ENCODE results near the gene UBE2G2.

Gene UBE2G2

DNA sequence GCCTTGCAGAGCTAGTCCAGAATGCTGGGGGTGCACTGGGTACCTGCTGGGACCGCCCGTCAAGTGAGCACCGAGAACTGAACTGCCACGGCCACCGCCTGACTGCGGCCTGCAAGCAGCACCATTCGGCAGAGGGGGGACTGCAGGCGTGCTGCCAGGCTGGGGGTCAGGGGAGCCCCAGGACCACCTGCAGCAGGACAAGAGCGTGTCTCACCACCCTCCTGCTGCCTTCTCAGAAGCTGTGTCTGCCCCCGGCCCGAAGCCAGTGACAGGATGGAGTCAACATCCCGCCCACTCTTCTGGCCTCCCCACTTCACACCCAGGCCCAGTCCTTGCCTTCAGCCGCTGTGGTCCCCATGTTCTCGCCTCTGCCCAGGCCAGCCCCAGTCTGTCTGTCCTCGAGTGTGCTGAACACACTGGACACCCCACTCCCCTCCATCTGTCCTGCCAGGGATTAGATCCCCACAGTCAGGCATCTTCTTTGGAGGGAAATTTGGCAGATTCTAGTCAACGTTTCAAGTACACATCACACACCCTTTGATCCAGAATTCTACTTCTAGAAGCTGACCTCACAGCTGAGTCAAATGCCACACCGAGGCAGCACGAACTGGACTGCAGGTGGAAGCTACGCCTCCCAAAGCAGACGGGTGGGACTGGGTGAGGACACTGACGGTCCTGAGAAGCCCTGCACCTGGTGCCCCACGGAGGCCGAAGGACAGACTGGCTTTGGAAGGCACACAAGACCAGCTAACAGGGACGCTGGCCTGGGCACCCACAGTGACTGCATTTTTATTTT, 45.8 kb upstream of the UBE2G2 start:
- no peak overlapping the region for H3K4me3 ChIP-seq (ENCODE audit: control insufficient read depth, low read depth, low read length)
- no peak for DNase-seq (ENCODE audit: low read depth)
- TF ChIP-seq, protein P1, sequence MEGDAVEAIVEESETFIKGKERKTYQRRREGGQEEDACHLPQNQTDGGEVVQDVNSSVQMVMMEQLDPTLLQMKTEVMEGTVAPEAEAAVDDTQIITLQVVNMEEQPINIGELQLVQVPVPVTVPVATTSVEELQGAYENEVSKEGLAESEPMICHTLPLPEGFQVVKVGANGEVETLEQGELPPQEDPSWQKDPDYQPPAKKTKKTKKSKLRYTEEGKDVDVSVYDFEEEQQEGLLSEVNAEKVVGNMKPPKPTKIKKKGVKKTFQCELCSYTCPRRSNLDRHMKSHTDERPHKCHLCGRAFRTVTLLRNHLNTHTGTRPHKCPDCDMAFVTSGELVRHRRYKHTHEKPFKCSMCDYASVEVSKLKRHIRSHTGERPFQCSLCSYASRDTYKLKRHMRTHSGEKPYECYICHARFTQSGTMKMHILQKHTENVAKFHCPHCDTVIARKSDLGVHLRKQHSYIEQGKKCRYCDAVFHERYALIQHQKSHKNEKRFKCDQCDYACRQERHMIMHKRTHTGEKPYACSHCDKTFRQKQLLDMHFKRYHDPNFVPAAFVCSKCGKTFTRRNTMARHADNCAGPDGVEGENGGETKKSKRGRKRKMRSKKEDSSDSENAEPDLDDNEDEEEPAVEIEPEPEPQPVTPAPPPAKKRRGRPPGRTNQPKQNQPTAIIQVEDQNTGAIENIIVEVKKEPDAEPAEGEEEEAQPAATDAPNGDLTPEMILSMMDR (IDR thresholded peaks at IDR 0.05; ENCODE audit: control insufficient read depth, insufficient read depth, low read depth, low read length, missing control alignments), result no peak

DNA sequence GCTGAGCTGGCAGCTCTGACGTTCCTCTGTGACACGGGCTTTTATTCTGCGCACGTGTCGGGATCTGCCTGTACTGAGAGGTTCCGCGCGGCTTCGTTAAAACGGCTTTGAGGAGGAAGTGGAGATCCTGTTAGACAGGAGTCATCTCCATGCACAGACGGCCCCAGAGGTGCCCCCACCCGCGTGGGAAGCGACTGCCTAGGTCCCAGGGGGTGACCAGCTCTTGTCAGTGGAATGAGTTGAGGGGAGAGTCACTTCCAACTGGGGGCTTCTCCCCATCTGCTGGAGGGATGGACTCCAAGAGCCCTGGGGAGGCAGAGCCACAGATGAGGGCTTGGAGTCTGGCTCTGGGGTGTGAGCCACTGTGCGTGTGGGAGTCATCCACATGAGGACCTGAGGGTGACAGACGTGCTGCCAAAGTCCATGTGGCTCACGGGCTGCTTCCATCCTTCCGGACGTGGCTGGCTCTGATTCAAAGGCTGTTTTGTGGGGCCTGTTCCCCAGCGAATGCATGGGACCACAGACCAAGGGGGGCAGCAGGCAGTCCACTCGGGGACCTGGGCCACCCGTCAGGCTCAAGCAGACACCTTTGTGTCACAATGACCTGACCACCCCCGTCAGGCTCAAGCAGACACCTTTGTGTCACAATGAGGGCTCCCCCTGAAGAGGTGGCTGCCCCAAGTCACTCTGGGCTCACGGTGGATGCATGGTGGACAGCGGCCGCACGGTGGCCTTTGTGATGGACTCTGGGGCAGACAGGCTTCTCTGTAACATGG, 45.1 kb upstream of the UBE2G2 start:
- TF ChIP-seq, protein P1 (IDR thresholded peaks at IDR 0.05; ENCODE audit: control insufficient read depth, insufficient read depth, low read depth, low read length, missing control alignments), result no peak
- no peak for DNase-seq (ENCODE audit: low read depth)
- H3K4me3 ChIP-seq (ENCODE audit: control insufficient read depth, low read depth, low read length), result no peak overlapping the region

DNA sequence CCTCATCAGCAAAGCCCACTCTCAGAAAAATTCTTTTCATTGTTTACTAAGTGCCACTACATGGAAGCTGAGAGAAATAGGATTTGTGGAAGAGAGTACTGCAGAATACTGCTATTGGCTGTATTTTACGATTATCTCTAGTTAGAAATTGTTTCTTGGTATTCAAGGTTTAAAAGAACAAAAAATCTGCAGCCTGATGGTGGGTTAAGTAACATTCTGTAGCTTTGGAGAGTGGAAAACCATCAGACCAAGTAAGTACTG, 44.5 kb upstream of the UBE2G2 start:
- no peak for DNase-seq (ENCODE audit: low read depth)
- TF ChIP-seq, protein P1 (IDR thresholded peaks at IDR 0.05; ENCODE audit: control insufficient read depth, insufficient read depth, low read depth, low read length, missing control alignments), result no peak
- H3K4me3 ChIP-seq (ENCODE audit: control insufficient read depth, low read depth, low read length), result peak overlapping the region; percentile 30

DNA sequence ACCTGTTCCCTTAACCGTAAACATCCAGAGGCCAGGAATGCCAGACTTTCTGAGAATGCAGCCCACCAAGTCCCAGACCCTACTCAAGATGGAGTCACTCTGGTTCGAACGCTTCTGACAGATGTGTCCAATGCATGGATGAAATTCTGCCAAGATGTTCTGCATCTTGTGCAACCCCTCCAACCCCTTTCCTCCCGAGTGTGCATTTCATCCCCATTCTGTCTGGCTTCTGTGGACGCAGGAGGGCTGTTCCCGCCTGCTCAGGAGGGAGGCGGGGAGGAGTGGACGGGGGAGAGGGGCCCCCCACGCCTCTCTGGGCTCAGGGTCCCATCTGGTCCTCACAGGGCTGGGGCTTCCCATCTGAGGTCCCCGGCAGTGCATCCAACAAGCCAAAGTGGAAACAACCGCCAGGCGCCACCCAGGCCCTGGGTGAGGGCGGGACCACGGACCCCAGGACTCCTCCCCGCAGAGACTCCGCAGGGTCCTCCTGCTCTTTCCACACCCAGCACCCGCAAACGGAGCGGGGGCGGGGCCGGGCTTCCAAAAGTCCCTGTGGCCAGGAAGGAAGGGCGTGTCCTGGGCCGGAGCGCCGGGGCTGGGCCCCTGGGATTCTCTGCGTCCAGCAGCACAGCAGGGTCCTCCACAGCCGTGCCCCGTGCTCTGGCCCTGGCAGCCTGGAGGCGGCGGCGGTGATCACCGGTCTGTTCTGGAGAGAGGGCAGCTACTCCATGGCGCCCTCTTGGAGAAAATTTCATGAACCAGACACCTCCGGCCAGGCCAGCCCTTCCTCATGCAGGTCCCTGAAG, 44.0 kb upstream of the UBE2G2 start:
- DNase-seq (ENCODE audit: low read depth), result no peak
- TF ChIP-seq, protein P1 (IDR thresholded peaks at IDR 0.05; ENCODE audit: control insufficient read depth, insufficient read depth, low read depth, low read length, missing control alignments), result peak; percentile 54
- peak overlapping the region; percentile 30 for H3K4me3 ChIP-seq (ENCODE audit: control insufficient read depth, low read depth, low read length)

DNA sequence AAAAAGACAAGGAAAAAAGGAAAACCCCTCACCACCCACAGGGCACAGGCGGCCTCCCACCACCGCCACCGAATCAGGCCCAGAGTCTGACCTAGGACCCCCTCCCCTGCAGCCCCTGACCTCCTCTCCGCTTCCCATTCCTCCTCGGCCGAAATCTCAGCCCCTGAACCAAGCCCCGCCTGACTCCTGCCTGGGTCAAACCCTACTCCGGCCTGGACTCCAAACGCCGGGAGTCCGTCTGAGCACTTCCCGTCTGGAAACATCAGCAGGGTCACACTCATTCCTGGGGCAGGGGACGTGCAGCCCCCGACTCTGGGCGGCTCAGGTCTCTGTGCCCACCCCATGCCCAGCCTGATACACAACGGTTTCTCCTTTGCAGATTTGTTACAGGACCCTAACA, 42.6 kb upstream of the UBE2G2 start:
- TF ChIP-seq, protein P1 (IDR thresholded peaks at IDR 0.05; ENCODE audit: control insufficient read depth, insufficient read depth, low read depth, low read length, missing control alignments), result no peak
- H3K4me3 ChIP-seq (ENCODE audit: control insufficient read depth, low read depth, low read length), result no peak overlapping the region
- no peak for DNase-seq (ENCODE audit: low read depth)

DNA sequence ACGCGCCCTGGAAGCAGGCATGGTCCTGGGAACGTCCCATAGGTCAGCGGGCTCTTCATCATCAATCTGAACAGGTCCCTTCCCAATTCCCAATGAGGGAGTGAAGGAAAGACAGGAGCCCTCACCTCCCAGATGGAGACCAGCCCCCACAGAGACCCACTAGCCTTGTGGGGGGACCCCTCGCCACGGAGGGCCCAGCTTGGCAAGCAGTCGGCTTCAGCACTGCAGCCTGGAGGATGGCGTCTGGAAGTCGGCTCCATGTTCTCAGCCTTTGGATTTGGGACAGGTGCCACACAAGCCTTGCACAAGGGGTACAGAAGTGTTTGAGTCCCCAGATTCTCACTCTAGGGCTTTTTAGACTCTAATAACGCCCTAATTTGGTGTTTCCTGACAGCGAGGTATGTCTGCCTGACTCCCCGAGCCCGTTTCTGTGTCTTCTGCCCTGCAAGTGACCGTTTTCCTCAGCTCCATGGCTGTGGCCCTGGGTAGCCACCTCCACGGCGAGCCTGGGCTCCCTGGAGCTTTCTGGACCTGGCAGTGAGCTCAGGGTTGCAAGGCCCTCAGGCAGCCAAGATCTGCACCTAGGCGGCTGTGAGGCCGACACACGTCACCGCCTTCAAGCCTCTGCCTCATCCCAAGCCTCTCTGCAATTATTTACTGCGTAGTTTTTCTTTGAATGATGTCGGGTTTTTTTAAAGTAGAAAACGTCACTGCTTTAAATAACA, 41.3 kb upstream of the UBE2G2 start:
- no peak for DNase-seq (ENCODE audit: low read depth)
- TF ChIP-seq, protein P1 (IDR thresholded peaks at IDR 0.05; ENCODE audit: control insufficient read depth, insufficient read depth, low read depth, low read length, missing control alignments), result no peak
- H3K4me3 ChIP-seq (ENCODE audit: control insufficient read depth, low read depth, low read length), result no peak overlapping the region

Measured in AG09309 (cell line).